GM12878 (cell line): ENCODE data around the gene MYO1D. TPM values are rescaled to one million over a fixed set of nuclear protein-coding genes. Genes with fewer than 3 reads are reported as not detected.

Experiments used
- ATAC-seq: fragments of 200-7000 bp; cut with Tn5 transposase; 3 replicates; pipeline ENCODE4 v1.9.1; 2020; ENCODE audit warnings: mild to moderate bottlenecking, moderate library complexity
- BruUV-seq: library from RNA; stranded (reverse); fragments of 400-500 nt; replicated peaks from 2 replicates; lab custom pipeline; 2021; lab: Mats Ljungman, UMichigan
- CTCF ChIA-PET: fragments of 300-600 bp; sonication (Branson Sonifier 250); formaldehyde crosslinking; extraction: SDS; loops from one replicate; lab custom pipeline; 2021; ENCODE audit warnings: inconsistent platforms; lab: Yijun Ruan, JAX
- POLR2A ChIA-PET: fragments of 350-600 bp; formaldehyde crosslinking; extraction: SDS; loops from one replicate; lab custom pipeline; 2021; ENCODE audit warnings: inconsistent platforms; lab: Charles Lee
- RAD21 ChIA-PET: fragments of 300-600 bp; sonication (Branson Sonifier 250); formaldehyde crosslinking; loops from one replicate; lab custom pipeline; 2023; ENCODE audit warnings: antibody characterized with exemption; ENCODE audit not compliant: unreplicated experiment; lab: Charles Lee
- SMC1A ChIA-PET: fragments of 300-600 bp; sonication (Branson Sonifier 250); formaldehyde crosslinking; loops from one replicate; lab custom pipeline; 2023; ENCODE audit not compliant: unreplicated experiment, uncharacterized antibody; lab: Charles Lee
- DNase-seq: peaks from one replicate; pipeline ENCODE4 v3.0.0-alpha.2; 2011; ENCODE audit warnings: low read depth, low spot score
- FAIRE-seq: peaks from 3 replicates; lab custom pipeline; 2011; peaks lifted over from hg19 to GRCh38; lab: Jason Lieb, UNC
- H2AFZ ChIP-seq: 2 replicates; pipeline ENCODE4 v1.6.0; 2011; ENCODE audit warnings: low read depth, low read length, control low read depth; ENCODE audit not compliant: control insufficient read depth
- H3K27ac ChIP-seq: 2 replicates; pipeline ENCODE4 v1.5.1; 2011; ENCODE audit warnings: control low read depth; ENCODE audit not compliant: control insufficient read depth, insufficient read depth
- H3K27me3 ChIP-seq, 2 experiments: replicated peaks in 1 of 2; 2 replicates each; pipeline versions ENCODE4 v1.6.0 to v1.6.1; 2011; ENCODE audit warnings: low read length in 1 of 2; ENCODE audit not compliant: control insufficient read depth in 2 of 2, insufficient read depth in 2 of 2
- H3K36me3 ChIP-seq, 2 experiments: 2 replicates each; pipeline ENCODE4 v1.5.1; 2011; ENCODE audit warnings: low read length in 1 of 2; ENCODE audit not compliant: control insufficient read depth in 2 of 2, insufficient read depth in 2 of 2
- H3K4me1 ChIP-seq: 2 replicates; pipeline ENCODE4 v1.6.1; 2011; ENCODE audit warnings: mild to moderate bottlenecking, low read length, moderate library complexity, mixed read lengths; ENCODE audit not compliant: control insufficient read depth, insufficient read depth
- H3K4me2 ChIP-seq: 2 replicates; pipeline ENCODE4 v1.6.0; 2011; ENCODE audit warnings: control low read depth; ENCODE audit not compliant: control insufficient read depth, insufficient read depth
- H3K4me3 ChIP-seq: fragments of 200-600 bp; sonication (generic); 2 replicates; pipeline ENCODE4 v1.5.1; 2016
- H3K79me2 ChIP-seq: 2 replicates; pipeline ENCODE4 v1.6.0; 2011; ENCODE audit warnings: low read length; ENCODE audit not compliant: control insufficient read depth, insufficient read depth
- H3K9ac ChIP-seq: 2 replicates; pipeline ENCODE4 v1.8.0; 2011; ENCODE audit warnings: low read length, control low read depth, mixed read lengths; ENCODE audit not compliant: control insufficient read depth, insufficient read depth
- H3K9me3 ChIP-seq: replicated peaks from 3 replicates; pipeline ENCODE4 v1.5.1; 2011; ENCODE audit warnings: mild to moderate bottlenecking, low read length; ENCODE audit not compliant: control insufficient read depth, insufficient read depth
- H4K20me1 ChIP-seq: 2 replicates; pipeline ENCODE4 v1.6.0; 2011; ENCODE audit not compliant: control insufficient read depth, insufficient read depth
- ASH2L ChIP-seq: fragments of 300-600, 200-600 bp; sonication (generic); IDR thresholded peaks from 2 replicates; pipeline ENCODE4 v1.6.1; 2017; ENCODE audit warnings: low read depth, mild to moderate bottlenecking, borderline replicate concordance
- BHLHE40 ChIP-seq, 2 experiments: fragments of 450-650 bp in 1 of 2; IDR thresholded peaks; 2 replicates each; pipeline ENCODE4 v1.6.1; 2011 to 2017; ENCODE audit warnings: low read depth in 2 of 2, borderline replicate concordance in 1 of 2, improper control_type of control experiment in 1 of 2, low read length in 1 of 2, mild to moderate bottlenecking in 1 of 2
- CTCF ChIP-seq, 3 experiments: IDR thresholded peaks in 2 of 3; conservative IDR thresholded peaks in 1 of 3; 2 replicates each; pipeline ENCODE4 v1.5.1; 2011; ENCODE audit warnings: low read depth in 3 of 3, low read length in 3 of 3, mild to moderate bottlenecking in 3 of 3, control low read depth in 2 of 3, moderate library complexity in 2 of 3, inconsistent platforms in 1 of 3, mixed read lengths in 1 of 3; ENCODE audit not compliant: control insufficient read depth in 2 of 3, insufficient read depth in 1 of 3; ENCODE audit errors: extremely low read depth in 1 of 3
- HDAC2 ChIP-seq: fragments of 200-600 bp; sonication (generic); IDR thresholded peaks from 2 replicates; pipeline ENCODE4 v1.6.1; 2017
- IKZF1 ChIP-seq: fragments of 450-650 bp; conservative IDR thresholded peaks from 2 replicates; pipeline ENCODE4 v1.6.1; 2017; ENCODE audit warnings: antibody characterized with exemption, mild to moderate bottlenecking
- KDM1A ChIP-seq: fragments of 200-600 bp; sonication (generic); IDR thresholded peaks from 2 replicates; pipeline ENCODE4 v1.6.1; 2016; ENCODE audit warnings: borderline replicate concordance
- MEF2B ChIP-seq: fragments of 450-650 bp; IDR thresholded peaks from 2 replicates; pipeline ENCODE4 v1.6.1; 2018; ENCODE audit warnings: mild to moderate bottlenecking, moderate library complexity; ENCODE audit not compliant: partially characterized antibody, poor library complexity, severe bottlenecking
- MTA2 ChIP-seq: fragments of 450-650 bp; IDR thresholded peaks from 2 replicates; pipeline ENCODE4 v1.6.1; 2016; ENCODE audit warnings: low read depth, mild to moderate bottlenecking, moderate library complexity
- MTA3 ChIP-seq: IDR thresholded peaks from 2 replicates; pipeline ENCODE4 v1.6.1; 2012; ENCODE audit warnings: low read length, inconsistent platforms, borderline replicate concordance
- NFYB ChIP-seq: IDR thresholded peaks from 2 replicates; pipeline ENCODE4 v1.6.1; 2011; ENCODE audit warnings: low read depth, mild to moderate bottlenecking, low read length, improper control_type of control experiment, moderate library complexity; ENCODE audit not compliant: insufficient read depth
- PAX8 ChIP-seq: fragments of 450-650 bp; IDR thresholded peaks from 2 replicates; pipeline ENCODE4 v1.6.1; 2017; ENCODE audit warnings: mild to moderate bottlenecking, moderate library complexity
- POLR2AphosphoS5 ChIP-seq: IDR thresholded peaks from 2 replicates; pipeline ENCODE4 v1.6.1; 2011; ENCODE audit warnings: mild to moderate bottlenecking, low read length, inconsistent platforms
- SREBF1 ChIP-seq: IDR thresholded peaks from 2 replicates; pipeline ENCODE4 v1.6.1; 2012; ENCODE audit warnings: mild to moderate bottlenecking, low read length
- STAT1 ChIP-seq: fragments of 450-650 bp; conservative IDR thresholded peaks from 2 replicates; pipeline ENCODE4 v1.6.1; 2014; ENCODE audit warnings: antibody characterized with exemption, mild to moderate bottlenecking
- STAT3 ChIP-seq: IDR thresholded peaks from 2 replicates; pipeline ENCODE4 v1.6.1; 2011; ENCODE audit warnings: low read depth, low read length, improper control_type of control experiment
- YY1 ChIP-seq: IDR thresholded peaks from 2 replicates; pipeline ENCODE4 v1.6.1; 2011; ENCODE audit warnings: low read depth, mild to moderate bottlenecking, low read length
- ZBED1 ChIP-seq: IDR thresholded peaks from 2 replicates; pipeline ENCODE4 v1.6.1; 2016; ENCODE audit warnings: borderline replicate concordance
- ZNF592 ChIP-seq: fragments of 450-650 bp; IDR thresholded peaks from 2 replicates; pipeline ENCODE4 v1.6.1; 2017; ENCODE audit warnings: mild to moderate bottlenecking, moderate library complexity
- WGBS: methylation state at CpG from one replicate; pipeline ENCODE4 v1.1.6; 2016; ENCODE audit warnings: low lambda C conversion rate; ENCODE audit not compliant: insufficient replicate concordance, insufficient coverage; ENCODE audit errors: missing lambda C conversion rate; 5-methylcytosine and 5-hydroxymethylcytosine counted together
- in situ Hi-C: fragments of 300-500 bp; cut with MboI; formaldehyde crosslinking; loops from 9 replicates; pipeline ENCODE4 v1.14.3; 2018; ENCODE audit warnings: mixed read lengths
- intact Hi-C: fragments of 100-400 bp; cut with micrococcal nuclease; formaldehyde crosslinking; loops from one replicate; pipeline ENCODE4 v1.14.2; 2022; ENCODE audit not compliant: unreplicated experiment
- polyA plus RNA-seq, 11 experiments: library from polyadenylated mRNA; depleted of rRNA in 4 of 11; unstranded in 6 of 11; stranded (reverse) in 5 of 11; fragments of >200 nt; fragmentation: Nextera tagmentation in 4 of 11; fragmentation: Illumina TruSeq in 1 of 11; extraction: Ambion mirVana in 4 of 11; extraction: Trizol in 1 of 11; gene quantifications; 1 replicate in 1 of 11; 2 replicates in 10 of 11; pipeline versions ENCODE4 v1.2.1 to v1.2.3, GENCODE V29; 2011 to 2016; ENCODE audit warnings: inconsistent platforms in 2 of 11, missing spikeins in 2 of 11, low read depth in 1 of 11
- total RNA-seq, 4 experiments: library from RNA; depleted of rRNA in 3 of 4; stranded (reverse); fragments of >200 nt in 3 of 4; fragmentation: Illumina TruSeq in 1 of 4; extraction: Trizol in 1 of 4; gene quantifications; 2 replicates each; pipeline versions ENCODE4 v1.2.1 to v1.2.3, GENCODE V29; 2013 to 2021
- TF ChIP-seq, protein P1 (sequence below): fragments of 450-650 bp; IDR thresholded peaks from 2 replicates; pipeline ENCODE4 v1.6.1; 2017; ENCODE audit warnings: mild to moderate bottlenecking

The MYO1D gene
- total and polyA plus RNA-seq, 10 of the 15 experiments (the other 5 are each of a cell fraction or from before 2014, with no cell fraction given) = 1.8 to 37.7 (median 25.4) TPM

- Histone ChIP-seq H3K4me3 (no peak overlapping the region), H3K9ac (no peak overlapping the region), H3K27ac (no peak overlapping the region), H3K36me3 (peaks cover 41 to 65% of the 10 kb centered on the region in 2 experiments), H3K27me3 (no peaks in the 10 kb centered on the region), H3K4me2 (no peak overlapping the region), H3K4me1 (no peaks in the 10 kb centered on the region), H4K20me1 (no peaks in the 10 kb centered on the region), H2AFZ (no peak overlapping the region), H3K9me3 (no peaks in the 10 kb centered on the region), H3K79me2 (no peaks in the 10 kb centered on the region)
- intact Hi-C loops = no loop called here
- ChIA-PET RAD21 (no interaction called here), SMC1A (interaction anchor here (0.8 to 1.3 kb wide), 2 partner anchors 14 to 182 kb away, joined by 3 read pairs; no protein-coding TSS in a partner anchor), POLR2A (no interaction called here), CTCF (interaction anchor here (7.0 kb wide), 1 partner anchor 14 kb away, joined by 59 read pairs; no protein-coding TSS in a partner anchor)
- BruUV-seq = no TSS peak
- FAIRE-seq = no peak
- in situ Hi-C loops = no loop called here
- DNase-seq = no peak
- ATAC-seq = no peak
- 89% methylated on average over 8 of the region's 8 CpGs for WGBS
- no peak for TF ChIP-seq SREBF1
- no peak for TF ChIP-seq ASH2L
- TF ChIP-seq NFYB = no peak
- no peak for TF ChIP-seq CTCF (IDR thresholded peaks at IDR 0.05 in 2 of 3, conservative IDR thresholded peaks at IDR 0.05 in 1 of 3; ENCODE audit: control insufficient read depth in 2 of 3, extremely low read depth in 1 of 3, insufficient read depth in 1 of 3, low read depth in 3 of 3, low read length in 3 of 3)
- no peak for TF ChIP-seq BHLHE40 (IDR thresholded peaks at IDR 0.05; ENCODE audit: borderline replicate concordance in 1 of 2, low read depth in 2 of 2, low read length in 1 of 2)
- TF ChIP-seq ZBED1 = no peak
- TF ChIP-seq YY1 = no peak
- TF ChIP-seq, protein P1, sequence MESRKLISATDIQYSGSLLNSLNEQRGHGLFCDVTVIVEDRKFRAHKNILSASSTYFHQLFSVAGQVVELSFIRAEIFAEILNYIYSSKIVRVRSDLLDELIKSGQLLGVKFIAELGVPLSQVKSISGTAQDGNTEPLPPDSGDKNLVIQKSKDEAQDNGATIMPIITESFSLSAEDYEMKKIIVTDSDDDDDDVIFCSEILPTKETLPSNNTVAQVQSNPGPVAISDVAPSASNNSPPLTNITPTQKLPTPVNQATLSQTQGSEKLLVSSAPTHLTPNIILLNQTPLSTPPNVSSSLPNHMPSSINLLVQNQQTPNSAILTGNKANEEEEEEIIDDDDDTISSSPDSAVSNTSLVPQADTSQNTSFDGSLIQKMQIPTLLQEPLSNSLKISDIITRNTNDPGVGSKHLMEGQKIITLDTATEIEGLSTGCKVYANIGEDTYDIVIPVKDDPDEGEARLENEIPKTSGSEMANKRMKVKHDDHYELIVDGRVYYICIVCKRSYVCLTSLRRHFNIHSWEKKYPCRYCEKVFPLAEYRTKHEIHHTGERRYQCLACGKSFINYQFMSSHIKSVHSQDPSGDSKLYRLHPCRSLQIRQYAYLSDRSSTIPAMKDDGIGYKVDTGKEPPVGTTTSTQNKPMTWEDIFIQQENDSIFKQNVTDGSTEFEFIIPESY = no peak
- no peak for TF ChIP-seq MEF2B
- no peak for TF ChIP-seq POLR2AphosphoS5
- TF ChIP-seq MTA3 = no peak
- no peak for TF ChIP-seq MTA2
- no peak for TF ChIP-seq STAT1
- TF ChIP-seq ZNF592 = no peak
- TF ChIP-seq KDM1A = no peak
- no peak for TF ChIP-seq HDAC2
- no peak for TF ChIP-seq STAT3
- no peak for TF ChIP-seq IKZF1
- TF ChIP-seq PAX8 = no peak
Observed at GRCh38 chr17:32477220-32477619, 399.7 kb downstream of the MYO1D start.
